Activated CD8-positive, alpha-beta memory T cell treated with anti-CD3 and anti-CD28 coated beads, Interleukin-2, amount 50 U/mL, for 24 hours (primary cell): ENCODE data around the gene DVL3.
A peak's percentile ranks its signal among the peaks of the same experiment; 100 is the strongest.
"Not testable (repeated sequence)": the region's sequence is repeated elsewhere in the genome, so short reads cannot be mapped to it uniquely, and the experiment has no call there.

Experiments
- DNase-seq: peaks from one replicate; pipeline ENCODE4 v3.0.0-alpha.2; 2020; ENCODE audit errors: extremely low read depth

The DVL3 gene

DNA sequence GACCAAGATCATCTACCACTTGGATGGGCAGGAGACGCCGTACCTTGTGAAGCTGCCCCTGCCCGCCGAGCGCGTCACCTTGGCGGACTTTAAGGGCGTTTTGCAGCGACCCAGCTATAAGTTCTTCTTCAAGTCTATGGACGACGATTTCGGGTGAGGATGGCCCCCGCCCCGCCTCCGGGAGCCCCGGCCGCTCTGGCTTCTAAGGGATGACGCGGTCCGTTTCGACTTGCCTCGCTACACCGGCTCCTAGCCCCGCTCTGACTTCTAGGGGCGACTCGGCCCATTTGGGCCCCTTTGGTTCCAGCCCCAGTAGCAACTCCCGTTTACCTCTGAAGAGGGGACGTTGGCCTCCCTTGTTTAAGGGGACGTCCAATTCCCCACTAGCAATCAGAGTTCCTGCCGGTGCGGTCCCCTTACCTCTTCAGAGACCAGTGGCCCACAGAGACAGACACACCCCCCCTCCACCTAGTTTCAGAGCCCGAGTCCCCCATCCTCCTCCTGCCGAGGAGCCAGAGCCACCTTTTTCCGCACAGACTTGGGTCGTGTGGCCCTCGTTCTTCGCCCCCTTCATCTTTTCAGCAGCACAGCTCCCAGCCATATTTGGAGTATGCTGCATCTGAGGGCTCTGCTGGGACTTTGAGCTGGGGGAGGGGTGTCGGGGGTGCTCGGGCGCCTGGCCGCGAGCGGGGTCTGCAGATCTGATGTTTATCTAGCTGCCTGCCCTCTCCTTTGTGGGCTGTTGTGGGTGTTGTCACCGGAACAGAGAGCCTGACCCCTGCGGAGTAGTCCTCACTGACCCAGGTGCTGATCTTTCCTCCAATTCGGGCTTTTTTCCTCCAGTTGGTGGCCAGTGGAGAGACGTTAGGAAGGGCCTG lies 706 bp downstream of the DVL3 start:
- no peak for DNase-seq

DNA sequence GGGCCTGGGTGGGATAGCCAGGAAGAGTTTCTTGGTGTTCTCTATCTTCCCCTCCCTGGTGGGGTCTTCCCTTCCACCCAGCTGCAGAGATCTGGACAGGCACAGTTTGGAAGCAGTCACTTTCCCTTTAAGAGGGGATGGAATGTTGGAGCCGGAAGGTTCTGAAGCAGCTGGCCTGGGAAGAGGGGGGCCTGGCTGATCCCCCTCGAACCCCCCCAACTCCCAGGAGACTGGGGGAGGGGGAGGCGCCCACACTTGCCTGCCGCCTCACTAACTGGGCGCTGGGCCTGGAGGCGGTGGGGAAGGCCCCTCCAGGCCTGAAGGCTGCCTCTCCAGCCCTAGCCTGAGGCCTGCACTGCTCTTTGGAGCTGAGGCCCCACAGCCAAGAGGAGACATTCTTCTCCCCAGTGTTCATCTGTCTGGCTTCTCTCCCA lies 1.4 kb downstream of the DVL3 start:
- DNase-seq: no peak

DNA sequence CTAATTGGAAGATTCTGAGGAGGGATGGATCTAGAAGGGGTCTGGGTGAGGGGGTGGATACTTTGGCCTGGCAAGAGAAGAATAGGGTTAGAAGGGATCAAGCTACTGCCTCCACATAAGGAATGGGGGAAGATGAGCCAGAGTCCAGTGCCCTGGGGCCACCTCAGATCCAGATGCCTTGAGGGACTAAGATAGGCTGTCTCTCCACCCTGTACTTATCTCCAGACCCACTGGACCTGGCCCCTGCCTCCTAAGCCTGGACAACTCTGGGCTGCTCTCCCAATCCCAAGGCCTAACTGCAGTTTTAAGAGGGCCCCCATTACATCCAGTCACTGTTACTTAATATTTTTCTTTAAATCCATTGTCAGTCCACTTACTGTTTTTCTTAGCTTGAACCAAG lies 2.0 kb downstream of the DVL3 start:
- DNase-seq: no peak

DNA sequence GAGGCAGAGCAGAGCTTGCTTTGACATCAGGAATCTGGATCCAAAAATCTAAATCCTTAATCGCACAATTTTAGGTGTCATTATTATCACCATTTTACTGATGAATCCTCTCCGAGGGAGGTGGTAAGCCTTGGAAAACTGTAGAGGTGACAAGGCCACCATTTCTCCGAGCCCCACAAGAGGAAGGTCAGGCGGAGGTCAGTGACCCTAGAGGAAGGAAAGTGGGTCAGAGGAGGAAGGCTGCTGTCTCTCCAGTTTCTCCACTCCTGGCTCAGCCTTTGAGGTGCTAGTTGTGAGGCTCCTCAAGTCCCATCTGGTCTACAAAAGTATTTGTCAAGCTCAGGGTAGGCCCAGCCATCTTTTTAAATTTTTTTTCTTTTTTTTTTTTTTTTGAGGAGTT lies 3.2 kb downstream of the DVL3 start:
- DNase-seq: no peak

DNA sequence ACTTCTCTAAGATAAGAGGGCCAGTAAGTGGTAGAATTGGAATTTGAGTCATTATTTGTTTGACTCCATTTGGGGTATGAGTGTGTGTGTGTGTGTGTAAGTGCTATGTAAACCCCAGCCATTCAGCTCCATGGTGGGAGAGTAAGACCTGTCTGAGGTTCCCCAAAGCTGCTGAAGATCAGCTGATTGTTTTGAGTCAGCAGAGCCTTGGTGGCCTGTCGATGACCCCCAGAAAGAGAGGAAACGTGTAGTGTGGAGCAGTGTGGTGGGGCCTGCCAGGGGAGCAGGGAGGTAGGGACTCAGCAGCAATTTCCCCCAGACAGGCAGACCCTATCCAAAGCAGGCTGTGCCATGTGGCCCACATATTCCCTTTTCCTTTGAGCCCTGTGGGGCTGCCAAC lies 5.3 kb downstream of the DVL3 start:
- DNase-seq: no peak

DNA sequence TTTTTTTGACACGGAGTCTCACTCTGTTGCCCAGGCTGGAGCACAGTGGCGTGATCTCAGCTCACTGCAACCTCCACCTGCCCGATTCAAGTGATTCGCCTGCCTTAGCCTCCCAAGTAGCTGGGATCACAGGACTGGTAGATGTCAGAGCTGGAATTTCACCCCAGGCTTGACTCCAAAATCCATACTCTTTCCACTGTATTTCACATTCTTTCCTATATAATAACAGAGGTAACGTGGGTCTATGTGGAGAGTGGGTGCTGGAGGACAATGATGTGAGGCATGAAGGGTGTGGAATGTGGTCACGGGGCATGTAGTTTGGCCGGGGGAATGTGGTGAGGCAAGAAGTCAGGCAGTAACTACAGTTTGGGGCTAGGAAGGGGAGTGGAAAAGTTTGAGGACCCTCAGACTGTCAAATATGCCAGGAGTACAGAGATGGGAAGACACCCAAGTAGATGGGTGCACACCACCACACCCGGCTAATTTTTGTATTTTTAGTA lies 7.4 kb downstream of the DVL3 start:
- not testable (repeated sequence) for DNase-seq

DNA sequence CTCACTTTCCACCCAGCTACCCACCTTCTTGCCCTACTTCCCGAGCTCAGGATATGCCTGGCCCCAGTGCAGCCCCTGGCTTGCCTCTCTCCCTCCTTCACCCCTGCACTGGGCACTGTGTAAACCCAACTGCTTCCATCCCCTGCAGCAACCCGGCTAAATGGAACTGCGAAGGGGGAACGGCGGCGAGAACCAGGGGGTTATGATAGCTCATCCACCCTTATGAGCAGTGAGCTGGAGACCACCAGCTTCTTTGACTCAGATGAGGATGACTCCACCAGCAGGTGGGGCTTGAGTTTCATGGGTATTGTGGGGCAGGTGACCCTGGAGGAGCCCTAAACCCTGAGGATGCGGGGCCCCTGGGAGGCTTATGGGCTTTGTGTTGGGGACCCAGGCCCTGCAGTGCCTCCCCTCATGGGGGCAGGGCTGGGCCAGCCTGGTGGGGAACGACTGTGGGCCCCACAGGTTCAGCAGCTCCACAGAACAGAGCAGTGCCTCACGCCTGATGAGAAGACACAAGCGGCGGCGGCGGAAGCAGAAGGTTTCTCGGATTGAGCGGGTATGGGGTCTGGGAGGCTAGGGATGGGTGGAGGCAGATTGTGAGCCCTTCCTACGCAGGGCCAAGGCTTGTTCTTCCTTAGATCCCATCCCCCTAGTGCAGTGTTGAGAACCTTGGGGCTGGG lies 9.6 kb downstream of the DVL3 start:
- no peak for DNase-seq

DNA sequence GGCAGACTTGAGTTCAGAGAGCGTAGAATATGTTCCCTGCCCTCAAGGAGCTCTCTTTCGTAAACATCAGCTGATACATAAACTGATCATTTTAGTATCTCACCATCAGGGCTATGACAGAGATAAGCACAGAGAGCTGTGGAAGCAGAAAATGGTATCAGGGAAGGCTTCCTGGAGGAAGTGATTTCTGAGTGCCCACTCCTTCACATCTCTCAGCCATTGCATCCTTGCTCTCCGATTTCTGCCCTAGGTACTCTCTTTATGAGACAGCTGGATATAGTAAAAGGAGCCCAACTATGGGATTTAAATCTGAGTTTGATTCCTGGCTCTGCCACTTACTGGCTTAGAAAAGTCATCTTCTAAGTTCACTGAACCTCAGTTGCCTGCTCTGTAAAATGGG lies 10.4 kb downstream of the DVL3 start:
- no peak for DNase-seq

DNA sequence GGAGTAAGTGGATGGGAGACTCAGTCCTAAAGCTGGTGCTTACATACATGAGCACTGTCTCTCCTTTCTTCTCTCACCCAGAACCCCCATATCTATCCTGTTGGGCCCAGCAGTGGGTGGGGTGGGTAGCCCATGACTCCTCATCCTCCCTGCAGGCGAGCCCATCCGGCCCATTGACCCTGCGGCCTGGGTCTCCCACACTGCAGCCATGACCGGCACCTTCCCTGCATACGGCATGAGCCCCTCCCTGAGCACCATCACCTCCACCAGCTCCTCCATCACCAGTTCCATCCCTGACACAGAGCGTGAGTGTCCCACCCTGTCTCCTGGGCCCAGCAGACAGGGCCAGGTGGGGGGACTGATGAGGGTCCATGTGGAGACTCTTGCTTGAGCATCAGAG lies 11.5 kb downstream of the DVL3 start:
- DNase-seq: no peak

DNA sequence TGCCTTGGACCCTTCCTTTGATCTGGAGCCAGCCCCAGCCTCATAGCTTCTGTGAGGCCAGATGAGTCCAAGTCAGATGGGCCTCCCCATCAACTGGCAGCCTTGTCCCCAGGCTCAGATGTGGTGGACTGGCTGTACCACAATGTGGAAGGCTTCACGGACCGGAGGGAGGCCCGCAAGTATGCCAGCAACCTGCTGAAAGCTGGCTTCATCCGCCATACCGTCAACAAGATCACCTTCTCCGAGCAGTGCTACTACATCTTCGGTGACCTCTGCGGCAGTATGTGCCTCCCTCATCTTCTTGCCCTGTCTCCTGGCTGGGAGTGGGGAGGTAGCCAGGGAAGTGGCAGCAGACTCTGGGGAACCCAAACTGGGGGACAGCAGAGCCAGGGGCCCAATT lies 12.6 kb downstream of the DVL3 start:
- DNase-seq: no peak

DNA sequence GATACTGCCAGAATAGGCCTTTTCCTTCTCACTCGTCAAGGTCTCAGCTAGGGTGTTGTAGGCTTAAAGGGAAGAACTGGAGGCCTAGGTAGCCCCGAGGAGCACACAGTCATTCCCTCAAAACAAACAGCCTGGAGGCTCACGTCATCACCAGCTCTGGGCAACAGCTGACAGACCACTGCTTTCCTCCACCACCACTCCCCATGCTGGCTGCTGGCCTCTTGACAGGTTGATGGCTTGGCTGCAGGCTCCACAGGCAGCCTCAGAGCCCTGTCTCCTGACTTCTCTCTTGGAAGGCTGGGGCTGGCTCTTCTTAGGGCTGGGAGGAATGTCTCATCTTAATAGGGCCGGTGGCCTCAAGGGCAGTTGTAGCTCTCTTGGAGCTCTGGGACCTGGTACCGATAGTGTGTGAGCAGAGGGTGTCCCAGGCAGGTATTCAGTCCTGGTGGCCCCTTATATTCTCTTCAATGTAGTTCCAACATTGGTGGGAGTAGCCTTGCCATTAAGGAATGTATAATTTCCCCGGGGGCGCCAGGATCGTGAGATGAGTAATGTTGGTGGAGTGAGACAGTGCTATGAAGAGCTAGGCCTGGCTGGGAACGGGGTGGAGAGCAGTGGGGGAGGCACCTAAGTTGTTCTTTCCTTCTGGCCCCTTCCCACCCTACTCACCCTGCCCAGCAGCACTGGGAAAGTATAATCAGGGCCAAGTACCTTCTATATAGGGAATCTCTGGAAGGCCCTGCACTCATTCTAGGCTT lies 13.4 kb downstream of the DVL3 start:
- DNase-seq: no peak

DNA sequence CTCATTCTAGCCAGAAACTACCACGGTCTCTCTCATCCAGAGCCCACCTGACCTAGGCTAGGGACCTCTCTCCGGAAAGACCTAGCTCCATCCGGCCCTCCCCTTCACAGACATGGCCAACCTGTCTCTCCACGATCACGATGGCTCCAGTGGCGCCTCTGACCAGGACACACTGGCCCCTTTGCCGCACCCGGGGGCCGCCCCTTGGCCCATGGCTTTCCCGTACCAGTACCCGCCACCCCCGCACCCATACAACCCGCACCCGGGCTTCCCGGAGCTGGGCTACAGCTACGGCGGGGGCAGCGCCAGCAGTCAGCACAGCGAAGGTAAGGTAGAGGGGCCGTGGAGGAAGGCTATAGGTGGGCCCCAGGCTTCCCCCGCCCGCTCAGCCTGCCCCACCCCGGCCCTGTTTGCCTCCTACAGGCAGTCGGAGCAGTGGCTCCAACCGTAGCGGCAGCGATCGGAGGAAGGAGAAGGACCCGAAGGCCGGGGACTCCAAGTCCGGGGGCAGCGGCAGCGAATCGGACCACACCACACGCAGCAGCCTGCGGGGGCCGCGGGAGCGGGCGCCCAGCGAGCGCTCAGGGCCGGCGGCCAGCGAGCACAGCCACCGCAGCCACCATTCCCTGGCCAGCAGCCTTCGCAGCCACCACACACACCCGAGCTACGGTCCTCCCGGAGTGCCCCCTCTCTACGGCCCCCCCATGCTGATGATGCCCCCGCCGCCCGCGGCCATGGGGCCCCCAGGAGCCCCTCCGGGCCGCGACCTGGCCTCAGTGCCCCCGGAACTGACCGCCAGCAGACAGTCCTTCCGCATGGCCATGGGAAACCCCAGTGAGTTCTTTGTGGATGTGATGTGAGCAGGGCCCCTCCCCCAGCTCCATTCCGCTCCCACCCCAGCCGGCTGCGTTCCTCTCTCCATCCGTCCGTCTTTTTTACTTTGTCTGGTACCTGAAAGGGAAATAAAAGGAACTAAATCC lies 15.0 kb downstream of the DVL3 start:
- no peak for DNase-seq

DNA sequence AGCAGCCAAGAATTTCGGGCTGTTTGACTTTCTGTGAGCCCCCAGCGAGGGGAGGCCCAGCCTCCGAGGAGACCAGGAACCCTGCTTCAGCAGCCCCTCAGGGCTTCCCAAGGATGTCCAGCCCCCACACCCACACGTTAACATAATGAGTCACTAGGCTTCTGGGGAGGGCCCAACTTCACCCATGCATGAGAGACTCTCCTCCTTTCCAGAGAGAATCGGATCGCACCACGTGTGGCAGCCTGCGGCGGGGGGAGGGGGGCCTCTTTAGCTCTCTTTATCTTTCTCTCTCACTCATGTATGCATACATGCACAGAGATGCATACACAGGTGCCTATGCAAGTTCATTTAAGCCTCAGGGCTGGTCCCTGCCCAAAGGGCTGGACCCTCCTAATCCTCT lies 16.4 kb downstream of the DVL3 start:
- no peak for DNase-seq

DNA sequence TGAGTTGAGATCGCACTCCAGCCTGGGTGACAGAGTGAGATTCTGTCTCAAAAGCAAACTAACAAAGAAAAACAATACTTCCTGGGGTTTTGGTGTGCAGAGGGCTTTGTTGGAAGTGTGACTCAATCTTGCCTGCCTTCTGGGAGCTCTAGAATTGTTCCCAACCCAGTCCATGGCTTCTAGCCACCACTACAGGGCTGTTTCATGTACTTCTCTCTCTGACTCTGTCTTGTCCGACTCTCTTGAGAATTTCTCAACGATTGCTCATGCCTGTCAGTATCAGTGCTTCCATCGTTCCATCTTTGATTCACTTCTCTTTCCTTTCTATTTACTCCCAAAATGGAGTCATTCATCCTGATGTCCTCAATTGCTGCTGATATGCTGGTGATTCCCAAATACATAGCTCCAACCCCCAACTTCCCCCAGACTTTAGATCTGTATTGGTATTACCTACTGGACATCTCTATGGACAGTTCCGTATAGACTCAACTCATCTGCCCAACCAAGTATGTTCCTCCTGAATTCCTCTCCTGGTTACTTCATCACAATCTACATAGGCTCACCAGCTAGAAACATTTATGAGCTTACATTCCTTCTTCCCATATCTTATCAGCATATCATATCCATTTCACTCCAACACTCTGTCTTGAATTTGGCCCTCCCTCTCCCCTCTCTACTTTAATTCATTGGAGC lies 17.6 kb downstream of the DVL3 start:
- no peak for DNase-seq

DNA sequence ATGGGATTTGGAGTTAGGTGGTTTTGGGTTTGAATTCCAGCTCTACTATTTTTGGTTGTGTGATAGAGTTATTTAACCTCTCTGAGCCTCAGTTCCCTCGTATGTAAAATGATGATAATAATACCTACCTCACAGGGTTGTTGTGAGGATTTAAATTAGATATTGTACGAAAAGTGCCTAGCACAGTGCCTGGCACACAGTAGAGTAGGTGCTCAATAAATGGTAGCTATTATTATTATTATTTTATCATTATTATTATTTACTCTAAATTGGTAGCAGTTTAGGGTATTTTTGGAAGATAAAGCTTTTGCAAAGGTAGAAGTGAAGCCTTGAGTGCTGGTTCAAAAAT lies 18.2 kb downstream of the DVL3 start:
- DNase-seq: no peak

DNA sequence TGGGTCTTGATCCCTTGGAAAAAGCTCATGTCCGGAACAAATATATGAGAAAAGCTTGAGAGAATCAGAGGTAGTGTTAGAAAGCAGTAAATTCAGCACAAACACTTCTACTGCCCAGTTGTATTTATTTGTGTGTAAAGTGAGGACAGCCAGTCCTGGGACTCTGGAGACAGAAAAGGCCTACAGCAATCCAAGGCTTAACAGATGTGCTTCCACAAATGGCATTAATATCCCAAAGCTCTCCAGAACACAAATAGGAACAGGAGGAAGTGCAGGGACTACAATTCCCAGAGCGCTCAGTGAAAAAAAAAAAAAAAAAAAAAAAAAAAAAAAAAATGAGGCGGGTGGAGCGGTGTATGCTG lies 19.1 kb downstream of the DVL3 start:
- no peak for DNase-seq

DNA sequence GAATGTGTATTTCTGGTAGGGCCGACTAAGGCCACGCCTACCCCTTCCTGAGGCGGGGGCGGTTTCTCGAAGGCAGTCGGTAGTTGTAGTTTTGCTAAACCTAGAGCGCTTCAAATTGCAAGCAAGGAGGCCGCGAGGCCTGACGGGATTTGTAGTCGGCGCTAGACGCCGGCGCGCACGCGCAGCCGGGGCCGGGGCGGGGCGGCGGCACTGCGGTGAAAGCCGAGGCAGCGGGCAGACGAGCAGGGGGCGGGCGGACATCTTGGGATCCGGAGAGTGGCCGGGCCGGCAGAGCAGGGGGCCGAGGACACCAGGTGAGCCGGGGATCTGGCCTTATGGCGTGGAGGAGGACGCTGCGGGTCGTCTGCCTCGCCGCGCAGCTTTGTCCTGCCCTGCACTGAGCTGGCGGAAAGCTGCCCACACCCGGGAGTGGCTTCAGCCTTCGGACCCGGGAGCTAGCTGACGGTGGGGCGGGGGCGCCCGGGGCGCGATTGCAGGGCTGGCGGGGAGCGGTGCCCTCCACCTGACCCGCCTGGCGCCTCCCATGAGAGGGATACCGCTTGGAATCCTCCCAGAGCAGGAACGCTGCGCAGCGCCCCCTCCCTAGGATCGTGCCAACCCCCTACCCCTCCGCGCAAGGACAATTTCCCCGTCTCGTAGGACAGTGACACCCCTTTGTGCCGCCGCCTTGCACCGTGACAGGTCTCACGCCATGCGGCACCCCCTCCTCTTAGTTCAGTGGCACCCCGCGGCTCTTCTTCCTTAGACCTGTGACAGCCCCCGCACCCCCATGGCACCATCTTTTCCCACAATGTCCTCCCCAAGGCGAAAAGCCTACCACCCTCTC lies 19.7 kb downstream of the DVL3 start, which contains the start of gene AP2M1:
AP2M1 (plus strand) TSS at position 210 of the 847 bp plus-strand sequence. CDS start 2,139 bp downstream, outside the sequence.
- peak; percentile 90 for DNase-seq

DNA sequence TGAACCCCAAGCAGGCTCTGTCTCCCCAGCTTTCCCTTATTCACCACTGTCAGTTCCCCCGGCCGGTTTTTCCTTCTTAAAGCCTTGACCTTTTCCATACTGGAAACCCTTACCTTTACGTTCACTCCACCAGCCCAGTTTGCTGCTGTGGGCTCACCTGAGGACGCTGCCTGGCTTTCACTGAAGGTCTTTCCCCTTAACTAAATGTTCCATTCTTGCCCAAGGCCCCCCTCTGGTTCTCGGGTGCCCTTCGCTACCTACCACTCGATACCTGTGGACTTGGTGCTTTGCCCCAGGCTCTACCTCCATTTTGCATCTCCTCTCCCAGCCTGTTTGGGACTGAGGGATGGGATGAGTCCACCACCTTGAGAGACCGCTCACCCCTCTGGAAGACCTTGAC lies 20.3 kb downstream of the DVL3 start:
- DNase-seq: no peak

DNA sequence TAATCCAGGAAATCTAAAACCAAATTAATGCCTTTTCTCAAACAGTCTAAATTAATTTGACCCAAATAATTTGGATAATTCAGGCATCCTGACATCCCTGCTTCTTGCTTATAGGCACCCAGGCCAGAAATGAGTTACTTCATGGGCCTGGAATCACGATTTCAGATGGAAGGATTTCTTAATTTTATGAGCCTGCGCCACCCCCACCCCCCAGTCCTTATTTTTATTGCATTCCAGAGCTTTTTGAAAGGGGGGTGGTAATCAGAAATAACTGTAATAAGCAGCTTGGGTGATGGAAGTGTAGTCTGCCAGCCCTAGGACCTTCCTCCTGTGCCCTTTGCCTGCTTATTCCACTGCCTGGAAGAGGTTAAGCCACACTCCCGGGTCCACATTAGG lies 20.8 kb downstream of the DVL3 start:
- DNase-seq: no peak
